Mesendoderm (in vitro differentiated cells): Measurements from ENCODE around the gene PALD1.
"Not testable (repeated sequence)": the region's sequence is repeated elsewhere in the genome, so short reads cannot be mapped to it uniquely, and the experiment has no call there.

ENCODE experiments used
- DNase-seq: peaks from one replicate; pipeline ENCODE4 v3.0.0; 2013
- H2AK5ac ChIP-seq: 2 replicates; pipeline ENCODE4 v1.6.1; 2013; ENCODE audit warnings: low read length, inconsistent platforms
- H2BK120ac ChIP-seq: 2 replicates; pipeline ENCODE4 v1.6.1; 2013; ENCODE audit warnings: low read depth, mild to moderate bottlenecking, low read length, moderate library complexity, mixed read lengths
- H2BK15ac ChIP-seq: replicated peaks from 2 replicates; pipeline ENCODE4 v1.6.1; 2013; ENCODE audit warnings: low read depth, mild to moderate bottlenecking, moderate library complexity
- H2BK5ac ChIP-seq: 2 replicates; pipeline ENCODE4 v1.6.1; 2013; ENCODE audit warnings: low read length, inconsistent platforms
- H3K18ac ChIP-seq: 2 replicates; pipeline ENCODE4 v1.6.1; 2013; ENCODE audit warnings: mild to moderate bottlenecking, low read length, mixed read lengths
- H3K23ac ChIP-seq: one replicate; pipeline ENCODE4 v1.6.1; 2013; ENCODE audit warnings: low read length
- H3K27ac ChIP-seq: 2 replicates; pipeline ENCODE4 v1.5.1; 2013; ENCODE audit warnings: low read depth, mild to moderate bottlenecking, inconsistent platforms, low read length, moderate library complexity
- H3K27me3 ChIP-seq: 2 replicates; pipeline ENCODE4 v1.6.1; 2013; ENCODE audit warnings: low read length, control low read depth, mild to moderate bottlenecking, inconsistent platforms; ENCODE audit not compliant: insufficient read depth, poor library complexity
- H3K36me3 ChIP-seq: 2 replicates; pipeline ENCODE4 v1.6.1; 2013; ENCODE audit warnings: low read length, inconsistent platforms; ENCODE audit not compliant: control insufficient read depth, insufficient read depth
- H3K4ac ChIP-seq: one replicate; pipeline ENCODE4 v1.6.1; 2013; ENCODE audit warnings: low read depth, mild to moderate bottlenecking, low read length, moderate library complexity
- H3K4me1 ChIP-seq: 2 replicates; pipeline ENCODE4 v1.6.1; 2013; ENCODE audit warnings: low read depth, low read length, inconsistent platforms; ENCODE audit not compliant: control insufficient read depth
- H3K4me2 ChIP-seq: 2 replicates; pipeline ENCODE4 v1.6.1; 2013; ENCODE audit warnings: low read length
- H3K4me3 ChIP-seq: 2 replicates; pipeline ENCODE4 v1.5.1; 2013; ENCODE audit warnings: mild to moderate bottlenecking, low read length
- H3K56ac ChIP-seq: one replicate; pipeline ENCODE4 v1.6.1; 2013; ENCODE audit warnings: low read length
- H3K79me1 ChIP-seq: 2 replicates; pipeline ENCODE4 v1.6.1; 2013; ENCODE audit warnings: low read length, inconsistent platforms
- H3K79me2 ChIP-seq: 2 replicates; pipeline ENCODE4 v1.6.1; 2013; ENCODE audit warnings: mild to moderate bottlenecking, low read length; ENCODE audit not compliant: control insufficient read depth, insufficient read depth
- H3K9ac ChIP-seq: 2 replicates; pipeline ENCODE4 v1.6.1; 2013; ENCODE audit warnings: low read length, inconsistent platforms
- H4K5ac ChIP-seq: one replicate; pipeline ENCODE4 v1.6.1; 2013; ENCODE audit warnings: low read length
- H4K8ac ChIP-seq: one replicate; pipeline ENCODE4 v1.6.1; 2013; ENCODE audit warnings: low read depth, mild to moderate bottlenecking, control low read depth, low read length, moderate library complexity
- WGBS: extraction: QIAGEN DNeasy Blood & Tissue Kit; methylation state at CpG from one replicate; pipeline ENCODE4 v1.1.7; 2013; ENCODE audit warnings: low lambda C conversion rate, missing lambda C conversion rate; ENCODE audit not compliant: insufficient coverage; ENCODE audit errors: extremely low coverage; 5-methylcytosine and 5-hydroxymethylcytosine counted together

PALD1 gene

DNA sequence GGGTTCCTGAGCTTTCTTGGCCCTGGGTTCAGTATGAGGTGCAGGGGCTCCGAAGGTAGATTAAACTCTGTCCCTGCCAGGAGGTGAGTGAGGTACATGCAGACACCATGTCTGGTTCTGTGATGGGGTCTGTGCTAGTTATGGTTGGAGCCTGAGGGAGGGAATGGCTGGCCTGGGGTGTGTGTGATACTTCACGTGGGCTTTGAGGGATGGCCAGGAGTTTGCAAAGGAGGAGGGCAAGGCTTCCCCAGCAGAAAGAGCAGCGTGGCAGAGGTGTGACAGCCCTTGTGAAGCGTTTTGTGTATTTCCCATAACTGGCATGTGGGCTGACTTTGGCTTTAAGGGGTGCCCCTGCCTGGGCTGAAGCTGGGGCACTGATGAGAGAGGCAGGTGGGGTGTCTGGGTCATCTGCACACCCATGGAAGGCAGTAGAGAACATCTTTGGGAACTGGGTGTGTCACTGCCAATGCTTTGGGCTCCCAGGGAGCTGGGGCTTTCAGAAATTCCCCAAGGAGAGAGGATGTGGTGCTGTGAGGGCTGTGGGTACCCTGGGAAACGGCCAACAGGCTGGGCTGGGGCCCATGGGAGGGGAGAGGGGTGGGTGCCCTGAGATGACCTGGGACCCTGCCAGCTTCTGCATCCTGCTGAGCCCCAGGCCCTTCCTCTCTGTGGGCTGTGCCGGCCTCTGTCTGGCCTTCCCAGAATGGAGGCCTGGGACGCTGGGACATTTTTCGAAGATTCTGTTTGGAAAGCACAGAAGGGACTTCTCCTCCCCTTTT is 4.6 kb downstream of the PALD1 start:
- peak overlapping the region; percentile 11 for H3K56ac ChIP-seq
- H3K18ac ChIP-seq = no peak overlapping the region
- peaks cover 23% of the 10 kb centered on the region for H3K79me2 ChIP-seq
- H3K4ac ChIP-seq = no peak overlapping the region
- H2BK120ac ChIP-seq = no peak overlapping the region
- WGBS = no CpG with 5 or more reads among the region's 8 CpGs
- no peak overlapping the region for H2BK5ac ChIP-seq
- H3K4me1 ChIP-seq = peaks cover 8% of the 10 kb centered on the region
- no peaks in the 10 kb centered on the region for H3K27me3 ChIP-seq
- H3K4me2 ChIP-seq = no peak overlapping the region
- no peak overlapping the region for H2BK15ac ChIP-seq
- H3K23ac ChIP-seq = no peak overlapping the region
- H3K79me1 ChIP-seq = peaks cover 19% of the 10 kb centered on the region
- no peak overlapping the region for H3K9ac ChIP-seq
- H3K36me3 ChIP-seq = no peaks in the 10 kb centered on the region
- no peak for DNase-seq
- no peak overlapping the region for H3K27ac ChIP-seq
- H4K5ac ChIP-seq = no peak overlapping the region
- no peak overlapping the region for H4K8ac ChIP-seq
- no peak overlapping the region for H2AK5ac ChIP-seq
- no peak overlapping the region for H3K4me3 ChIP-seq

GRCh38 chr10:70483872-70484271 is 5.3 kb downstream of the PALD1 start:
- H3K18ac ChIP-seq, H3K27me3 ChIP-seq, H2BK15ac ChIP-seq, H3K4me3 ChIP-seq, H4K8ac ChIP-seq, H3K4me1 ChIP-seq, H3K27ac ChIP-seq, H3K23ac ChIP-seq, H3K9ac ChIP-seq, H3K36me3 ChIP-seq, H2BK120ac ChIP-seq, H3K4me2 ChIP-seq, H2AK5ac ChIP-seq, H2BK5ac ChIP-seq, H4K5ac ChIP-seq, H3K4ac ChIP-seq, DNase-seq: not testable (repeated sequence)
- Histone ChIP-seq H3K79me2 (peaks cover 23% of the 10 kb centered on the region), H3K79me1 (peaks cover 19% of the 10 kb centered on the region), H3K56ac (peak overlapping the region; percentile 5)
- WGBS = no CpG with 5 or more reads among the region's 6 CpGs

GRCh38 chr10:70487824-70488223 is 9.3 kb downstream of the PALD1 start:
- Histone ChIP-seq H3K79me1 (peaks cover 6% of the 10 kb centered on the region), H2AK5ac (no peak overlapping the region), H3K27ac (no peak overlapping the region), H3K4ac (no peak overlapping the region), H2BK5ac (no peak overlapping the region), H3K79me2 (peaks cover under 1% of the 10 kb centered on the region), H3K27me3 (no peaks in the 10 kb centered on the region), H4K8ac (no peak overlapping the region), H4K5ac (no peak overlapping the region), H3K56ac (no peak overlapping the region), H2BK15ac (no peak overlapping the region), H3K23ac (no peak overlapping the region), H3K9ac (no peak overlapping the region), H3K4me3 (no peak overlapping the region), H2BK120ac (no peak overlapping the region), H3K18ac (no peak overlapping the region), H3K36me3 (no peaks in the 10 kb centered on the region), H3K4me2 (no peak overlapping the region), H3K4me1 (peaks cover 2% of the 10 kb centered on the region)
- no peak for DNase-seq
- no CpG with 5 or more reads among the region's 3 CpGs for WGBS

DNA sequence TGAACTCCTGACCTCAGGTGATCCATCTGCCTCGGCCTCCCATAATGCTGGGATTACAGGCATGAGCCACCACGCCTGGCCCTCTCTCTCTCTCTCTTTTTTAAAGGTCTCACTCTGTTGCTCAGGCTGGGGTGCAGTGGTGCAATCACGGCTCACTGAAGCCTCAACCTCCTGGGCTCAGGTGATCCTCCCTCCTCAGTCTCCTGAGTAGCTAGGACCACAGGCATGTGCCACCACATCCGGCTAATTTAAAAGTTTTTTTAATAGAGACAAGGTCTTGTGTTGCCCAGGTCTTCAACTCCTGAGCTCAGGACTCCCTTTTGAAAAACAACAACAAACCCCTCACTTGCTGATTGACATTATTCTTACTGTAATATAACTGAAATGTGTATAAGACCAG is 11.6 kb downstream of the PALD1 start:
- peaks cover 11% of the 10 kb centered on the region for H3K79me2 ChIP-seq
- no CpG with 5 or more reads among the region's 4 CpGs for WGBS
- no peaks in the 10 kb centered on the region for H3K27me3 ChIP-seq
- H3K9ac ChIP-seq = no peak overlapping the region
- H2BK15ac ChIP-seq = no peak overlapping the region
- H2BK120ac ChIP-seq = no peak overlapping the region
- H3K23ac ChIP-seq = no peak overlapping the region
- H3K4me3 ChIP-seq = no peak overlapping the region
- DNase-seq = no peak
- no peak overlapping the region for H3K4me2 ChIP-seq
- H3K18ac ChIP-seq = no peak overlapping the region
- H3K4me1 ChIP-seq = peaks cover 15% of the 10 kb centered on the region
- no peak overlapping the region for H3K4ac ChIP-seq
- H3K56ac ChIP-seq = no peak overlapping the region
- H3K27ac ChIP-seq = no peak overlapping the region
- H4K5ac ChIP-seq = no peak overlapping the region
- no peak overlapping the region for H4K8ac ChIP-seq
- H2BK5ac ChIP-seq = no peak overlapping the region
- no peak overlapping the region for H2AK5ac ChIP-seq
- H3K79me1 ChIP-seq = peaks cover 14% of the 10 kb centered on the region
- no peaks in the 10 kb centered on the region for H3K36me3 ChIP-seq

DNA sequence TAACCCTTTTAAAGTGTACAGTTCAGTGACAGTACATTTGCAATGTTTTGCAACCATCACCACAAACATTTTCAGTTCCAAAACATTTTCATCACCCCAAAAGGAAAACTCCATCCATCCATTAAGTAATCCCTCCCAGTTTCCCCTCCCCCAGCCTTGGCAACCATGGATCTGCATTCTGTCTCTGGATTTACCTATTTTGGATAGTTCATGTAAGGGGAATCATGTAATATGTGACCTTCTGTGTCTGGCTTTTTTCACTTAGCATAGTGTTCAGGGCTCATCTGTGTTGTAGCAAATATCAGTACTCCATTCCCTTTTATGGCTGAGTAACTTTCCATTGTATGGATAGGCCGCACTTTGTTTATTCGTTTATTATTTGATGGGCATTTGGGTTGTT is 13.0 kb downstream of the PALD1 start:
- Histone ChIP-seq H2BK120ac (no peak overlapping the region), H3K4me2 (no peak overlapping the region), H3K79me1 (peaks cover 23% of the 10 kb centered on the region), H2BK15ac (no peak overlapping the region), H3K23ac (no peak overlapping the region), H2BK5ac (no peak overlapping the region), H3K9ac (no peak overlapping the region), H3K56ac (no peak overlapping the region), H3K4me1 (peaks cover 18% of the 10 kb centered on the region), H3K4ac (no peak overlapping the region), H4K8ac (no peak overlapping the region), H3K18ac (no peak overlapping the region), H3K79me2 (peaks cover 15% of the 10 kb centered on the region), H3K36me3 (no peaks in the 10 kb centered on the region), H3K4me3 (no peak overlapping the region), H3K27ac (no peak overlapping the region), H2AK5ac (no peak overlapping the region), H3K27me3 (no peaks in the 10 kb centered on the region), H4K5ac (no peak overlapping the region)
- DNase-seq = no peak
- no CpG with 5 or more reads among the region's 2 CpGs for WGBS
